GM19452 (cell line): ENCODE measurements around the gene TSHB.
"Not testable (repeated sequence)": the region's sequence is repeated elsewhere in the genome, so short reads cannot be mapped to it uniquely, and the experiment has no call there.

ENCODE experiments used
- ATAC-seq: cut with Tn5 transposase; IDR thresholded peaks from one replicate; pipeline ENCODE4 v1.9.1; 2021; ENCODE audit not compliant: unreplicated experiment

The TSHB gene

GRCh38 chr1:115029526-115029925 is at the start of gene TSHB:
Gene TSHB, plus strand, starts transcription at chr1:115029826. Its CDS starts 3,537 bp downstream, at chr1:115033363.
- no peak for ATAC-seq

DNA sequence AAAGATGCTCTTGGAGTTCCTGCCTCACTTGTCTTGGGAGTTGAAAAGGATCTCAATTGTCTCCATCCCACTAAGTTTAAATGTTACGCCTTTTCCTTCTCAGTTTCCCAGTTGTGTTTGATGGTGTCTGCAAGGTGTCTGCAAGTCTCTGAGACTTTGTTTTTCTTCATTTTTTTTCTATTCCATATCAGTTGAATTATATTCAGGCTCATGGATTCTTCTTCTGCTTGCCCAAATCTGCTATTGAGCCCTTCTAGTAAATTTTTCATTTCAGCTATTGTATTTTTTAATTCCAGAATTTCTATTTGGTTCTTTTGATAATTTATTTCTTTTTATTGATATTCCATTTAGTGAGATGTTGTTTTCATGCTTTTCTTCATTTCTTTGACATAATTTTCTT is 47.4 kb upstream of the TSHB start:
- ATAC-seq = no peak

DNA sequence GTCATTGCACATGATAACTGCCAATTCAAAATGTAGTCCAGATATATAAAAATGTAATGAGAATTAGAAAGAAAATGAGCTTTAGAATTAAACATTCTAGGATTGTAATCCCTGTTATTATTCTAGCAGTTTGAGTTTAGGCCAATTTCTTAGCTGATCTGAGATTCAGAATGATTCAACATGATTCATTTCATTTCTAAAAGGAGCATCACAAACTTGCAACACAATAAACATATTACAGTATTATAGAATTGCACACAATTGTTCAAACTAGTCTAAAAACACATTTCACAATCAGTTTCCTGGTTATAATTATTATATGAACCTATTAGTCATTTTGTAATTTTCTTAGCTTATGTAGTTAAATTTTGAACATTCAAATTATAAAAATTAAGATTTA is 43.3 kb upstream of the TSHB start:
- no peak for ATAC-seq

DNA sequence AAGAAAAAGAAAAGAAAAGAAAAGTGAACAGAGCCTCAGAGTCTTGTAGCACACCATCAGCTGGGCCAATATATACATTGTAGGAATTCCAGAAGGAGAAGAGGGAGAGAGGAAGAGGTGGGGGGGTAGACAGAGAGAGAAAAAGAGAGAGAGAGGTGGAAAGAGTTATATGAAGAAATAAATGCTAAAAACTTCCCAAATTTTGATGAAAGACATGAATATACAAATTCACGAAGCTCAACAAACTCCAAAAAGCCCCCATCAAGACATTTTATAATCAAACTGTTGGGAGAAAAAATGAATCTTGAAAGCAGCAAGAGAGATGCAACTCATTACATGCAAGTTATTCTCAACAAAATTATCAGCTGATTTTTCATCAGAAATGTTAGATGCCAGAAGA is 41.5 kb upstream of the TSHB start:
- ATAC-seq = no peak

- ATAC-seq = no peak
Measured at GRCh38 chr1:114997510-114998289, 31.9 kb upstream of the TSHB start.

DNA sequence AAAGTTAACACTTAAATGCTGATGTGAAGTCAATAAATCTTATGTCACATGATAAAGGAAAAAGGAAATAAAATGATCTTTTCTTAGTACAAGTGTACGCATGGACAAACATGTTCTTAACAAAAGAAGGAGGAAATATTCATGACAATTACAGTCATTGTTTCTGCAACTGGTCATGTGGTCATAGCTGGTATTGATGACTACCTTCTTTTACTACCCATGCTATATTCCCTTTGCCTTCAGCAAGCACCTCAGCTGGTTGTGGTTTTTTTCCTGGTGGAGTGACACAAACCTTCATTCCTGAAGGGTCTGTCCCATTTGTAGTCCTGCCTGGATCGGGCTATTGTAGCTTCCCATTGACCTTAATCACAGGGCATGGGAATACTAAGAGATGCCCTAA is 23.4 kb upstream of the TSHB start:
- no peak for ATAC-seq

- no peak for ATAC-seq
Measured at GRCh38 chr1:115012006-115012405, 17.6 kb upstream of the TSHB start.

DNA sequence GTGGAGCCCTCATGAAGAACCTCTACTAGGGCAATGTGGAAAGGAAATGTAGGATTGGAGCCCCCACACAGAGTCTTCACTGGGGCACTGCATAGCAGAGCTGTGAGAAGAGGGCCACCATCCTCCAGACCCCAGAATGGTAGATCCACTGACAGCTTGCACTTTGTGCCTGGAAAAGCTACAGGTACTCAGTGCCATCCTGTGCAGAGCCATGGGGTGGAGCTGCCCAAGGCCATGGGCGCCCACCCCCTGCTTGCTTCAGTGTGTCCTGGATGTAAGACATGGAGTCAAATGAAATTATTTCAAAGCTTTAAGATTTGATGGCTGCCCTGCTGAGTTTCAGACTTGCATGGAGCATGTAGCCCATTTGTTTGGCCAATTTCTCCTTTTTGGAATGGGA is 17.2 kb upstream of the TSHB start:
- ATAC-seq = no peak

GRCh38 chr1:115013792-115014191 is 15.8 kb upstream of the TSHB start:
- no peak for ATAC-seq

- not testable (repeated sequence) for ATAC-seq
Measured at GRCh38 chr1:115019549-115019948, 10.1 kb upstream of the TSHB start.

DNA sequence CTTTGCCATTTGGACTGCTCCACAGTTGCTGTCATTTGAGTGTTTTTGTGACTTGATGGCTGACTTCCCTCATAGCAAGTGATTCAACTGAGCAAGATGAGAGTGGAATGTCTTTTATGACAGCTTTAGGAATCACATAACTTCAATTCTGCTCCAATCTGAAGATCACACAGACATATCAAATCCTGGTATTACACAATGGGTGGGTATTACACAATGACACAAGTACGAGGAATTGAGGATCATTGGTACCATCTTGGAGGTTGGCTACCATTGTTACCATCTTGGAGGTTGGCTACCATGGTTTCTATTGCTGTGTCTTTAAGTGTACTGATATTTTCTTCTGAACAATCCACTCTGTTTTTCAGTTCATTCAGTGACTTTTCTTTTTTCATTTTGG is 8.5 kb upstream of the TSHB start:
- ATAC-seq = no peak

GRCh38 chr1:115023593-115023992 is 6.0 kb upstream of the TSHB start:
- no peak for ATAC-seq

GRCh38 chr1:115031595-115031994 is 2.0 kb downstream of the TSHB start:
- ATAC-seq = no peak

GRCh38 chr1:115035652-115036051 is 6.0 kb downstream of the TSHB start:
- ATAC-seq = no peak

- ATAC-seq = no peak
Measured at GRCh38 chr1:115036814-115037507, 7.3 kb downstream of the TSHB start.

GRCh38 chr1:115040501-115040900 is 10.9 kb downstream of the TSHB start:
- ATAC-seq = no peak

DNA sequence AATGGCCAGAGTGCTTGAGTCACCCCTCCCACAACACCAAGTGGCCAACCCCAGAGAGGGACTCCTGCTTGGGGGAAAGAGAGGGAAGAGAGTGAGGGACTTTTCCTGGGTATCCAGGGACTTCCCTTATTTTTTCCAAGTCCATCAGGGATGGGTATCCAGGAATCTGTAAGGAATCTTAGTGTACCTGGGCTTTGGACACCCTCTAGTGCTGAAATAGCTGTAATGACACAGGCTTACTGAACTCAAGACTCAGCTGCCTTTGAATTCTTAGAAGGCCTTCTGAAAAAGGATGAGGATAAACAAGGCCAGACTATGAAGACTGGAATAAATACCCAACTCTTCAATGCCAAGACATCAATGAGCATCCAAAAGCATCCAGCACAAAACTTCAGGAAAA is 12.0 kb downstream of the TSHB start:
- ATAC-seq = no peak

DNA sequence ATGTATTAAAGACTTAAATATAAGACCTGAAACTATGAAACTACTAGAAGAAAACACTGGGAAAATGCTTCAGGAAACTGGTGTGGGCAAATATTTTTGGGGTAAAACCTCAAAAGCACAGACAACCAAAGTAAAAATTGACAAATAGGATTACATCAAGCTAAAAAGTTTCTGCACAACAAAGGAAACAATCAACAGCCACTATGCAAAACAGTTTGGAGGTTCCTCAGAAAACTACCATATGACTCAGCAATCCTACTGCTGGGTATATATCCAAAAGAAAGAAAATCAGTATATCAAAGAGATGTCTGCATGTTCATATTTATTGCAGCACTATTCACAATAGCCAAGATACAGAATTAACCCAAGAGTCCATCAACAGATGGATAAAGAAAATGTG is 17.1 kb downstream of the TSHB start:
- ATAC-seq = no peak

GRCh38 chr1:115051850-115052249 is 22.2 kb downstream of the TSHB start:
- ATAC-seq = no peak

- ATAC-seq = no peak
Measured at GRCh38 chr1:115052454-115053083, 22.9 kb downstream of the TSHB start.

DNA sequence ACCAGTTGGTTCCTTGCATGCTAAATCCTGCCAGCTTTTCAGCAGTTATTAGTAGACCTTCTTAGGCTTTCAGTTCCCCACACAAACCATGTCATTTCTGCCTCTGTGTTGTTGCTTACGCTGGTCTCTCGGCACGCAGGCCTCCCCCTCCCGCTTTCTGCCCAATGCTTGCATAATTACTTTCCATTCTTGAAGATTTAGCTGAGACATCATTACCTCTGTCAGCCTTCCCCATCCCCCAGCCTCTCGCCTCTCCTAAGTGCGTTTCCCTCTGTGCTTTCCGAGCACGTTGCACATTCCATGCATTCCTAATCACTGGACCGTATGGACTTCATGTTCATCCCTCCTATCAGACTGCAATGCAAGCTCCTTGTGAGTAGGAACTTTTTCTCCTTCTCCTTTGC is 26.8 kb downstream of the TSHB start:
- no peak for ATAC-seq

GRCh38 chr1:115057661-115058254 is 28.1 kb downstream of the TSHB start:
- ATAC-seq = no peak
